Measurements from ENCODE around the gene SH3GL2.

Gene SH3GL2

DNA sequence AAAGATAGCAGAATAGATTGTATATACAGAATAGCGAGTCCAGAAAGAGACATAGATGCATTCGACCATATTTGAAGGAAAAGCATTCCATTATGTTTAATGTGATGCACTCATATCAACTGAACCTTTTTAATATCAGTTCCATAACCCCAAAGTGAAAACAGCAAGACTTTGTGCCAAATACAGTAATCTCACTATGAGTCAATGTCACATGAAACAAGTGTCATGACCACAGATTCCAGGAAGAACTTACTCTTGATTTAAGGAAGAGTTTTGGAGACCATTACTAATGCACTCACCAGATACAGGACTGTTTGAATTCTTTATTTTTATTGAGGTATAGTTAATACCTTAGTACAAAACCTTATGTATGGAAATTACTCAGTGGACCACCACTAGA lies 220.5 kb downstream of the SH3GL2 start:
- ATAC-seq: no peak
- no peak for TF ChIP-seq SNAI2 (CRISPR knock-in tag; IDR thresholded peaks at IDR 0.05)
- TF ChIP-seq ZC3H10 (CRISPR knock-in tag; IDR thresholded peaks at IDR 0.05): no peak
- TF ChIP-seq TCF4 (CRISPR knock-in tag; IDR thresholded peaks at IDR 0.05; ENCODE audit: borderline replicate concordance): no peak
- TF ChIP-seq BACH2 (CRISPR knock-in tag; IDR thresholded peaks at IDR 0.05; ENCODE audit: borderline replicate concordance): no peak
- no peak for TF ChIP-seq ZNF8 (CRISPR knock-in tag; IDR thresholded peaks at IDR 0.05)
- no peak for TF ChIP-seq ISL1 (CRISPR knock-in tag; IDR thresholded peaks at IDR 0.05)
- no peak for TF ChIP-seq ZFP3 (CRISPR knock-in tag; IDR thresholded peaks at IDR 0.05)
- TF ChIP-seq, protein P1, sequence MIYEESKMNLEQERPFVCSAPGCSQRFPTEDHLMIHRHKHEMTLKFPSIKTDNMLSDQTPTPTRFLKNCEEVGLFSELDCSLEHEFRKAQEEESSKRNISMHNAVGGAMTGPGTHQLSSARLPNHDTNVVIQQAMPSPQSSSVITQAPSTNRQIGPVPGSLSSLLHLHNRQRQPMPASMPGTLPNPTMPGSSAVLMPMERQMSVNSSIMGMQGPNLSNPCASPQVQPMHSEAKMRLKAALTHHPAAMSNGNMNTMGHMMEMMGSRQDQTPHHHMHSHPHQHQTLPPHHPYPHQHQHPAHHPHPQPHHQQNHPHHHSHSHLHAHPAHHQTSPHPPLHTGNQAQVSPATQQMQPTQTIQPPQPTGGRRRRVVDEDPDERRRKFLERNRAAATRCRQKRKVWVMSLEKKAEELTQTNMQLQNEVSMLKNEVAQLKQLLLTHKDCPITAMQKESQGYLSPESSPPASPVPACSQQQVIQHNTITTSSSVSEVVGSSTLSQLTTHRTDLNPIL (CRISPR knock-in tag; IDR thresholded peaks at IDR 0.05; ENCODE audit: low read depth): no peak
- TF ChIP-seq ESRRG (CRISPR knock-in tag; IDR thresholded peaks at IDR 0.05): no peak
- no peak for TF ChIP-seq ZFP30 (CRISPR knock-in tag; IDR thresholded peaks at IDR 0.05)
- TF ChIP-seq TOX (CRISPR knock-in tag; IDR thresholded peaks at IDR 0.05; ENCODE audit: borderline replicate concordance): no peak
- TF ChIP-seq, protein P2, sequence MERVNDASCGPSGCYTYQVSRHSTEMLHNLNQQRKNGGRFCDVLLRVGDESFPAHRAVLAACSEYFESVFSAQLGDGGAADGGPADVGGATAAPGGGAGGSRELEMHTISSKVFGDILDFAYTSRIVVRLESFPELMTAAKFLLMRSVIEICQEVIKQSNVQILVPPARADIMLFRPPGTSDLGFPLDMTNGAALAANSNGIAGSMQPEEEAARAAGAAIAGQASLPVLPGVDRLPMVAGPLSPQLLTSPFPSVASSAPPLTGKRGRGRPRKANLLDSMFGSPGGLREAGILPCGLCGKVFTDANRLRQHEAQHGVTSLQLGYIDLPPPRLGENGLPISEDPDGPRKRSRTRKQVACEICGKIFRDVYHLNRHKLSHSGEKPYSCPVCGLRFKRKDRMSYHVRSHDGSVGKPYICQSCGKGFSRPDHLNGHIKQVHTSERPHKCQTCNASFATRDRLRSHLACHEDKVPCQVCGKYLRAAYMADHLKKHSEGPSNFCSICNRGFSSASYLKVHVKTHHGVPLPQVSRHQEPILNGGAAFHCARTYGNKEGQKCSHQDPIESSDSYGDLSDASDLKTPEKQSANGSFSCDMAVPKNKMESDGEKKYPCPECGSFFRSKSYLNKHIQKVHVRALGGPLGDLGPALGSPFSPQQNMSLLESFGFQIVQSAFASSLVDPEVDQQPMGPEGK (CRISPR knock-in tag; IDR thresholded peaks at IDR 0.05; ENCODE audit: borderline replicate concordance): no peak
- no peak for TF ChIP-seq PPARA (CRISPR knock-in tag; IDR thresholded peaks at IDR 0.05; ENCODE audit: borderline replicate concordance)
- TF ChIP-seq CSDC2 (CRISPR knock-in tag; IDR thresholded peaks at IDR 0.05): no peak

DNA sequence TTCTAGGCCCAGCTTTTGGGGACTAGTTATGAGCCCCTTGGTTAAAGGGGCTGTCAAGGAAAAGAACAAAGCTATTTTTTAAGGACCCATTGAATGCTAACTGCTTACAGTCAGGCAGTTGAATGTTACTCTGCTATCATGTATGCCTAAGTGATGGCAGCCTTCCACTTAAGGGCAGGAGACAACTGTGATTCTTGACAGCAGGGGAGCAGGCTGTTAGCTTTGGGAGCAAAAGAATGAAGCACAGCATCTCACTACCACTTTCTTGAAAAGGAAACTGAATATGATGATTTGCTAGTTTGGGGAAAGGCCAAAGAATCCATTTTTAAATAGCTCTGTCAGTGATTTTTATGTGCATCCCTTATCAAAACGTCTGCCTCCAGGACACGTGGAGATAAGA lies 221.6 kb downstream of the SH3GL2 start:
- no peak for ATAC-seq
- TF ChIP-seq ZNF70 (CRISPR knock-in tag; IDR thresholded peaks at IDR 0.05) (no peak), OSR1 (CRISPR knock-in tag; IDR thresholded peaks at IDR 0.05) (no peak), TOX (CRISPR knock-in tag; IDR thresholded peaks at IDR 0.05; ENCODE audit: borderline replicate concordance) (no peak), ZC3H10 (CRISPR knock-in tag; IDR thresholded peaks at IDR 0.05) (no peak), BACH2 (CRISPR knock-in tag; IDR thresholded peaks at IDR 0.05; ENCODE audit: borderline replicate concordance) (no peak), ESRRG (CRISPR knock-in tag; IDR thresholded peaks at IDR 0.05) (no peak), SNAI2 (CRISPR knock-in tag; IDR thresholded peaks at IDR 0.05) (no peak), PPARA (CRISPR knock-in tag; IDR thresholded peaks at IDR 0.05; ENCODE audit: borderline replicate concordance) (no peak), ZNF565 (CRISPR knock-in tag; conservative IDR thresholded peaks at IDR 0.05; ENCODE audit: low read depth) (no peak)
- TF ChIP-seq, protein P2 (CRISPR knock-in tag; IDR thresholded peaks at IDR 0.05; ENCODE audit: borderline replicate concordance): no peak
- TF ChIP-seq, protein P3, sequence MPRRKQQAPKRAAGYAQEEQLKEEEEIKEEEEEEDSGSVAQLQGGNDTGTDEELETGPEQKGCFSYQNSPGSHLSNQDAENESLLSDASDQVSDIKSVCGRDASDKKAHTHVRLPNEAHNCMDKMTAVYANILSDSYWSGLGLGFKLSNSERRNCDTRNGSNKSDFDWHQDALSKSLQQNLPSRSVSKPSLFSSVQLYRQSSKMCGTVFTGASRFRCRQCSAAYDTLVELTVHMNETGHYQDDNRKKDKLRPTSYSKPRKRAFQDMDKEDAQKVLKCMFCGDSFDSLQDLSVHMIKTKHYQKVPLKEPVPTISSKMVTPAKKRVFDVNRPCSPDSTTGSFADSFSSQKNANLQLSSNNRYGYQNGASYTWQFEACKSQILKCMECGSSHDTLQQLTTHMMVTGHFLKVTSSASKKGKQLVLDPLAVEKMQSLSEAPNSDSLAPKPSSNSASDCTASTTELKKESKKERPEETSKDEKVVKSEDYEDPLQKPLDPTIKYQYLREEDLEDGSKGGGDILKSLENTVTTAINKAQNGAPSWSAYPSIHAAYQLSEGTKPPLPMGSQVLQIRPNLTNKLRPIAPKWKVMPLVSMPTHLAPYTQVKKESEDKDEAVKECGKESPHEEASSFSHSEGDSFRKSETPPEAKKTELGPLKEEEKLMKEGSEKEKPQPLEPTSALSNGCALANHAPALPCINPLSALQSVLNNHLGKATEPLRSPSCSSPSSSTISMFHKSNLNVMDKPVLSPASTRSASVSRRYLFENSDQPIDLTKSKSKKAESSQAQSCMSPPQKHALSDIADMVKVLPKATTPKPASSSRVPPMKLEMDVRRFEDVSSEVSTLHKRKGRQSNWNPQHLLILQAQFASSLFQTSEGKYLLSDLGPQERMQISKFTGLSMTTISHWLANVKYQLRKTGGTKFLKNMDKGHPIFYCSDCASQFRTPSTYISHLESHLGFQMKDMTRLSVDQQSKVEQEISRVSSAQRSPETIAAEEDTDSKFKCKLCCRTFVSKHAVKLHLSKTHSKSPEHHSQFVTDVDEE (CRISPR knock-in tag; IDR thresholded peaks at IDR 0.05): no peak
- TF ChIP-seq, protein P1 (CRISPR knock-in tag; IDR thresholded peaks at IDR 0.05; ENCODE audit: low read depth): no peak
- TF ChIP-seq, protein P4, sequence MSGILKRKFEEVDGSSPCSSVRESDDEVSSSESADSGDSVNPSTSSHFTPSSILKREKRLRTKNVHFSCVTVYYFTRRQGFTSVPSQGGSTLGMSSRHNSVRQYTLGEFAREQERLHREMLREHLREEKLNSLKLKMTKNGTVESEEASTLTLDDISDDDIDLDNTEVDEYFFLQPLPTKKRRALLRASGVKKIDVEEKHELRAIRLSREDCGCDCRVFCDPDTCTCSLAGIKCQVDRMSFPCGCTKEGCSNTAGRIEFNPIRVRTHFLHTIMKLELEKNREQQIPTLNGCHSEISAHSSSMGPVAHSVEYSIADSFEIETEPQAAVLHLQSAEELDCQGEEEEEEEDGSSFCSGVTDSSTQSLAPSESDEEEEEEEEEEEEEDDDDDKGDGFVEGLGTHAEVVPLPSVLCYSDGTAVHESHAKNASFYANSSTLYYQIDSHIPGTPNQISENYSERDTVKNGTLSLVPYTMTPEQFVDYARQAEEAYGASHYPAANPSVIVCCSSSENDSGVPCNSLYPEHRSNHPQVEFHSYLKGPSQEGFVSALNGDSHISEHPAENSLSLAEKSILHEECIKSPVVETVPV (CRISPR knock-in tag; IDR thresholded peaks at IDR 0.05): no peak
